Measurements from ENCODE around the gene GIN1.

GIN1 gene

GRCh38 chr5:103036601-103037000, 83.3 kb downstream of the GIN1 start:
- DNase-seq (ENCODE audit: low spot score): no peak
